Esophagus muscularis mucosa (tissue), 4 donors: ENCODE results near the gene ATP10A.

Experiments used
- EP300 ChIP-seq: sonication (generic); formaldehyde crosslinking; IDR thresholded peaks from one replicate; pipeline ENCODE4 v1.6.1; 2017; ENCODE audit warnings: antibody characterized with exemption
- POLR2A ChIP-seq: fragments of 450-650 bp; IDR thresholded peaks from one replicate; pipeline ENCODE4 v1.6.1; 2017; ENCODE audit warnings: antibody characterized with exemption, moderate library complexity, mild to moderate bottlenecking, low read depth
- POLR2AphosphoS5 ChIP-seq, 2 donors: sonication (generic); formaldehyde crosslinking; IDR thresholded peaks; one replicate each; pipeline ENCODE4 v1.6.1; 2017; ENCODE audit warnings: antibody characterized with exemption in 2 of 2
- TF ChIP-seq, protein P1 (sequence below), 3 experiments: fragments of 200-600 bp in 2 of 3; fragments of 450-650 bp in 1 of 3; sonication (generic) in 2 of 3; IDR thresholded peaks; one replicate each; pipeline ENCODE4 v1.5.1; 2017 to 2019; ENCODE audit warnings: antibody characterized with exemption in 3 of 3, mild to moderate bottlenecking in 2 of 3, moderate library complexity in 1 of 3

DNA sequence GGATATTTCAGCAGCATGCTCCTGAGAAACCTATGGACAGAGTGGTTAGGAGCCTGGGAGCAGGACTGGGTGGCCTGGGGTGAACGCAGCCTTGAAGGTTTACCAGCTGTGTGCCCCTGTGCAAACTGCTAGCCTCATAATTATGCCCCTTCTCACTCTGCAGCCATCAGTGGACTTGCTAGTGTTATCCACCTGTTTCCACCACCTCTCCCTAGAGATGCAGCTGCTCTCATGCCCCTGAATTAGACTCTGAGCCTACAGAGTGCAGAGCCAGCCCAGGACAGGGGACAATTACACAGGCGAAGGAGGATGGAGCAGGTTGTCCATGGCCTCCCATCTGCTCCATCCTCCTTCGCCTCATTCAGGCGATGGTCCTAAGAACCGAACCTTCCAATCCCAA lies 175.9 kb downstream of the ATP10A start:
- TF ChIP-seq EP300 (no peak), POLR2AphosphoS5 (IDR thresholded peaks at IDR 0.05) (no peak), POLR2A (no peak)
- TF ChIP-seq, protein P1, sequence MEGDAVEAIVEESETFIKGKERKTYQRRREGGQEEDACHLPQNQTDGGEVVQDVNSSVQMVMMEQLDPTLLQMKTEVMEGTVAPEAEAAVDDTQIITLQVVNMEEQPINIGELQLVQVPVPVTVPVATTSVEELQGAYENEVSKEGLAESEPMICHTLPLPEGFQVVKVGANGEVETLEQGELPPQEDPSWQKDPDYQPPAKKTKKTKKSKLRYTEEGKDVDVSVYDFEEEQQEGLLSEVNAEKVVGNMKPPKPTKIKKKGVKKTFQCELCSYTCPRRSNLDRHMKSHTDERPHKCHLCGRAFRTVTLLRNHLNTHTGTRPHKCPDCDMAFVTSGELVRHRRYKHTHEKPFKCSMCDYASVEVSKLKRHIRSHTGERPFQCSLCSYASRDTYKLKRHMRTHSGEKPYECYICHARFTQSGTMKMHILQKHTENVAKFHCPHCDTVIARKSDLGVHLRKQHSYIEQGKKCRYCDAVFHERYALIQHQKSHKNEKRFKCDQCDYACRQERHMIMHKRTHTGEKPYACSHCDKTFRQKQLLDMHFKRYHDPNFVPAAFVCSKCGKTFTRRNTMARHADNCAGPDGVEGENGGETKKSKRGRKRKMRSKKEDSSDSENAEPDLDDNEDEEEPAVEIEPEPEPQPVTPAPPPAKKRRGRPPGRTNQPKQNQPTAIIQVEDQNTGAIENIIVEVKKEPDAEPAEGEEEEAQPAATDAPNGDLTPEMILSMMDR (IDR thresholded peaks at IDR 0.05), result no peak
